ENCODE data around the gene TNFAIP2. TPM values are rescaled to one million over a fixed set of nuclear protein-coding genes. Genes with fewer than 3 reads are reported as not detected.

The TNFAIP2 gene
- polyA plus RNA-seq, 1 donor from 2014 or later: 1.8 TPM

- Histone ChIP-seq H3K27ac (ENCODE audit: low read length) (no peak overlapping the region), H3F3A (ENCODE audit: insufficient read depth, low read length, poor library complexity, severe bottlenecking) (no peaks in the 10 kb centered on the region), H4K20me1 (ENCODE audit: insufficient read depth) (no peaks in the 10 kb centered on the region), H2AFZ (ENCODE audit: low read depth, low read length) (no peak overlapping the region), H3K4me2 (ENCODE audit: low read length) (no peak overlapping the region), H3K9ac (ENCODE audit: low read length) (no peak overlapping the region), H3K9me3 (ENCODE audit: low read length) (no peaks in the 10 kb centered on the region), H3K4me3 (ENCODE audit: low read length) (no peak overlapping the region), H3K79me2 (replicated peaks; ENCODE audit: insufficient read depth, low read length) (no peaks in the 10 kb centered on the region), H3K36me3 (ENCODE audit: insufficient read depth, low read length) (no peaks in the 10 kb centered on the region), H3K27me3 (ENCODE audit: insufficient read depth, low read depth, low read length) (no peaks in the 10 kb centered on the region), H3K9me2 (ENCODE audit: insufficient read depth, low read length) (no peaks in the 10 kb centered on the region)
- TF ChIP-seq, protein P1, sequence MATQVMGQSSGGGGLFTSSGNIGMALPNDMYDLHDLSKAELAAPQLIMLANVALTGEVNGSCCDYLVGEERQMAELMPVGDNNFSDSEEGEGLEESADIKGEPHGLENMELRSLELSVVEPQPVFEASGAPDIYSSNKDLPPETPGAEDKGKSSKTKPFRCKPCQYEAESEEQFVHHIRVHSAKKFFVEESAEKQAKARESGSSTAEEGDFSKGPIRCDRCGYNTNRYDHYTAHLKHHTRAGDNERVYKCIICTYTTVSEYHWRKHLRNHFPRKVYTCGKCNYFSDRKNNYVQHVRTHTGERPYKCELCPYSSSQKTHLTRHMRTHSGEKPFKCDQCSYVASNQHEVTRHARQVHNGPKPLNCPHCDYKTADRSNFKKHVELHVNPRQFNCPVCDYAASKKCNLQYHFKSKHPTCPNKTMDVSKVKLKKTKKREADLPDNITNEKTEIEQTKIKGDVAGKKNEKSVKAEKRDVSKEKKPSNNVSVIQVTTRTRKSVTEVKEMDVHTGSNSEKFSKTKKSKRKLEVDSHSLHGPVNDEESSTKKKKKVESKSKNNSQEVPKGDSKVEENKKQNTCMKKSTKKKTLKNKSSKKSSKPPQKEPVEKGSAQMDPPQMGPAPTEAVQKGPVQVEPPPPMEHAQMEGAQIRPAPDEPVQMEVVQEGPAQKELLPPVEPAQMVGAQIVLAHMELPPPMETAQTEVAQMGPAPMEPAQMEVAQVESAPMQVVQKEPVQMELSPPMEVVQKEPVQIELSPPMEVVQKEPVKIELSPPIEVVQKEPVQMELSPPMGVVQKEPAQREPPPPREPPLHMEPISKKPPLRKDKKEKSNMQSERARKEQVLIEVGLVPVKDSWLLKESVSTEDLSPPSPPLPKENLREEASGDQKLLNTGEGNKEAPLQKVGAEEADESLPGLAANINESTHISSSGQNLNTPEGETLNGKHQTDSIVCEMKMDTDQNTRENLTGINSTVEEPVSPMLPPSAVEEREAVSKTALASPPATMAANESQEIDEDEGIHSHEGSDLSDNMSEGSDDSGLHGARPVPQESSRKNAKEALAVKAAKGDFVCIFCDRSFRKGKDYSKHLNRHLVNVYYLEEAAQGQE (IDR thresholded peaks at IDR 0.05; ENCODE audit: borderline replicate concordance): no peak
Observed at GRCh38 chr14:103141117-103141796, 18.0 kb downstream of the TNFAIP2 start.

GRCh38 chr14:103142026-103142425, 18.8 kb downstream of the TNFAIP2 start:
- H4K20me1 ChIP-seq (ENCODE audit: insufficient read depth): no peaks in the 10 kb centered on the region
- H3K9me2 ChIP-seq (ENCODE audit: insufficient read depth, low read length): no peaks in the 10 kb centered on the region
- no peak overlapping the region for H3K27ac ChIP-seq (ENCODE audit: low read length)
- no peak overlapping the region for H3K4me2 ChIP-seq (ENCODE audit: low read length)
- H3K4me3 ChIP-seq (ENCODE audit: low read length): no peak overlapping the region
- no peaks in the 10 kb centered on the region for H3K9me3 ChIP-seq (ENCODE audit: low read length)
- no peak overlapping the region for H3K9ac ChIP-seq (ENCODE audit: low read length)
- no peaks in the 10 kb centered on the region for H3K79me2 ChIP-seq (replicated peaks; ENCODE audit: insufficient read depth, low read length)
- H3K36me3 ChIP-seq (ENCODE audit: insufficient read depth, low read length): no peaks in the 10 kb centered on the region
- H3K27me3 ChIP-seq (ENCODE audit: insufficient read depth, low read depth, low read length): no peaks in the 10 kb centered on the region
- TF ChIP-seq POLR2AphosphoS5 (IDR thresholded peaks at IDR 0.05) (no peak), EP300 (conservative IDR thresholded peaks at IDR 0.05; ENCODE audit: poor library complexity, severe bottlenecking) (no peak), SMC3 (conservative IDR thresholded peaks at IDR 0.05; ENCODE audit: poor library complexity) (no peak), CTCF (IDR thresholded peaks at IDR 0.05; ENCODE audit: poor library complexity, severe bottlenecking) (no peak), EZH2 (IDR thresholded peaks at IDR 0.05; ENCODE audit: borderline replicate concordance, insufficient read depth, low read length, poor library complexity, severe bottlenecking) (no peak), RAD21 (conservative IDR thresholded peaks at IDR 0.05) (no peak), MXI1 (conservative IDR thresholded peaks at IDR 0.05; ENCODE audit: poor library complexity, severe bottlenecking) (no peak), TAF1 (IDR thresholded peaks at IDR 0.05; ENCODE audit: low read depth) (no peak)
- TF ChIP-seq, protein P1 (IDR thresholded peaks at IDR 0.05; ENCODE audit: borderline replicate concordance): no peak
- no peaks in the 10 kb centered on the region for H3F3A ChIP-seq (ENCODE audit: insufficient read depth, low read length, poor library complexity, severe bottlenecking)
- H2AFZ ChIP-seq (ENCODE audit: low read depth, low read length): no peak overlapping the region
